Activated CD8-positive, alpha-beta memory T cell treated with anti-CD3 and anti-CD28 coated beads for 48 hours (primary cell): ENCODE results near the gene TRAF7.
"Not testable (repeated sequence)": the region's sequence is repeated elsewhere in the genome, so short reads cannot be mapped to it uniquely, and the experiment has no call there.

Experiments used
- DNase-seq, 3 experiments: peaks; one replicate each; pipeline ENCODE4 v3.0.0-alpha.2; 2020; ENCODE audit warnings: low read depth in 2 of 3, low spot score in 2 of 3

The TRAF7 gene

DNA sequence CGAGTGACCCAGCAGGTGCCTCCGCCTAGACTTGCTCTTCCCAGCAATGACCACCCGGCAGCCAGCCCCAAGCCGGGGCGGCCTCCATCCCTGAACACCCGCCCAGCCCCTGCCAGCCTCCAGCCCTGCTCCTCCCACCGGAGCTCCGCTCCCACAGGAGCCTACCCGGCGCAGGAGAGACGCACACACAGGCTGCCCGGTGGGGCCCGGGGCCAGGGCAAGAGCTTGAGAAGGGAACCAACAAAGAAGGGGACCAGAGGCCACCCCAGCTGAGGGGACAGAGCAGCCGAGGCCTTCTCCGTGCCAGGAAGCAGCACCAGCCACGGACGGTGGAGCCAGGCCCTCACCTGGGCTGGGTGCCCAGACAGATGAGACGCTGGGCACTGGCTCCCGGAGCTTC lies 33.7 kb upstream of the TRAF7 start:
- DNase-seq = no peak

- no peak for DNase-seq
Observed at GRCh38 chr16:2122429-2122828, 33.2 kb upstream of the TRAF7 start.

DNA sequence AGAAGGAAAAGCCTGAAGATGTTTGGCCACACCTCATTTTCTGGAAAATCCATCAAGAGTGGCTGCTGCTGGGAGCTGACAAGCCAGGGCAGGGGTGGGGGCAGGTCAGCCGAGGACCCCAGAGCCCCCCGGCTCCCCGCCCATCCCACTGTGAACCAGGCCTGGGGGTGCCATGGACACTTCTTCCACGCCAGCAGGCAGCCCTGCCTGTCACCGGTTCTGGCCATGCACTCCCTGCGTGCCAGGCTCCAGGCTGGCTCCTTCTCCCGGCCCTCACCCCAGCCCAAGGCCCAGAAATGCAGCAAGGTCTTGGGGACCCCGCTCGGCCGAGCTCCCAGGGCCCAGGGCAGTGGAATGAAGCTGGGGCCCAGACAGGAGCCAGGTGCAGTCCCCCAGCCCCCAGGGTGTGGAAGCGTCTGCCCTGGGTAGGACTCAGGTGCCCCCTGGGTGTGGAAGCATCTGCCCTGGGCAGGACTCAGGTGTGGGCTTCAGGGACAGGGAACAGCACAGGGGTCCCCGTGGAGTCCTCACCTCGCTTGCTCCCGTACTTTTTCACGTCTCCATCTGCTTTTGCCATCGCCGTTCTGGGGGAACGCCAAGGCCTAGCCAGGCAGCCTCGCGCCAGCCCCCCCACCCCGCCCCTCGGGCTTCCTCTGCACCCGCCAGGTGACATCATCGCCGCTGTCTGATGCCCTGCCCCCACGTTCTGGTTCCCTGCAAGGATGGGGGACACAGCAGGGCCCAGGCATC lies 32.5 kb upstream of the TRAF7 start:
- not testable (repeated sequence) for DNase-seq

DNA sequence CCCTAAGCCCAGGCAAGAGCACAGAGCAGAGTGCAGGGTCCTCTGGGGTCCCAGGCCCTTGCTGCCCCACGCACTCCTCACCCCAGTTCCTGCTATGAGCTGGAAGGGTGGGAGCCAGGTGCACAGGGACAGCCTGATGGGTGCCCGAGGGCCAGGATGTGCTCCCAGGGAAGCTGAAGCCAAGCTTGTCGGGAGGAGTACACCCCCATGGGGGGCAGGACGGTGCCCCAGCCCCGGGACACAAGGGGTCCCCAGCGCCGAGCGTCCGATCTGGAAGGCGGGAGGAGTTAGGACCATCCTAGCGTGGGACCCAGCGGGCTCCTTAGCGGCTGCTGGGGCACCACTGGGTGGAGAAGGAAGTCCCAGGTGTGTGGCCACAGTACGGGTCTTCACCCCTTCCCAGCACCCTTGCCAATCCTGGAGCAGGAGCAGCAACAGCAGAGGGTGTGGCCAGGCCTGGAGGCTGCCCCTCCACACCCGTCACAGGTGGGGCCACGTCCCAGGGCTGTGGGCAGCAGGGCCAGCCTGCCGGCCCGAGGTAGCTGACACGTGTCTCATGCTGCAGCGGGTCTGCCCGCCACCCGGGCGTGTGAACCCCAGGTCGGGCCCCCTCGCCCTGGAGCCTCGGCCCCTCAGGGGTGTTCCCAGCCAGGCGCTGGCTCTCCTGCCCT lies 31.7 kb upstream of the TRAF7 start:
- not testable (repeated sequence) for DNase-seq

GRCh38 chr16:2124377-2124693 lies 31.2 kb upstream of the TRAF7 start:
- not testable (repeated sequence) for DNase-seq

- not testable (repeated sequence) for DNase-seq
Observed at GRCh38 chr16:2124694-2125444, 30.7 kb upstream of the TRAF7 start.

DNA sequence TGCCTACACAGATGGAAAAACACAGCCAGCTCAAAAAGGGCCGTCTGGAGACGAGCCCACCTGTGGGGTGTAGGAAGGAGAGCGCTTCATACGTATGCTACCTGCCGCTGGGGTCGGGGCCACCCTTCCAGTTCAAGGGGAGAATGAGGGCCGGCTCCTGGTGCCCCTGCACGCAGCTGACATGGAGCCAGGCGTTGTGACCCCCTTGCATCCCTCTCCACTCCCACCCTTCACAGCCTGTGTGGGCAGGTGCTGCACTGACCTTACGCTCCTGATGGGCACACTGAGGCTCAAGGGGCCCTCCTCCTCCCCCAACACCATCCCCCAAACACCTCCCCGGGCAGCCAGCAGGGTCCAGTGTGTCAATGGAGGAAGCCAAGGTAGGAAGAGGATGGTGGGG lies 30.0 kb upstream of the TRAF7 start:
- DNase-seq = not testable (repeated sequence)

DNA sequence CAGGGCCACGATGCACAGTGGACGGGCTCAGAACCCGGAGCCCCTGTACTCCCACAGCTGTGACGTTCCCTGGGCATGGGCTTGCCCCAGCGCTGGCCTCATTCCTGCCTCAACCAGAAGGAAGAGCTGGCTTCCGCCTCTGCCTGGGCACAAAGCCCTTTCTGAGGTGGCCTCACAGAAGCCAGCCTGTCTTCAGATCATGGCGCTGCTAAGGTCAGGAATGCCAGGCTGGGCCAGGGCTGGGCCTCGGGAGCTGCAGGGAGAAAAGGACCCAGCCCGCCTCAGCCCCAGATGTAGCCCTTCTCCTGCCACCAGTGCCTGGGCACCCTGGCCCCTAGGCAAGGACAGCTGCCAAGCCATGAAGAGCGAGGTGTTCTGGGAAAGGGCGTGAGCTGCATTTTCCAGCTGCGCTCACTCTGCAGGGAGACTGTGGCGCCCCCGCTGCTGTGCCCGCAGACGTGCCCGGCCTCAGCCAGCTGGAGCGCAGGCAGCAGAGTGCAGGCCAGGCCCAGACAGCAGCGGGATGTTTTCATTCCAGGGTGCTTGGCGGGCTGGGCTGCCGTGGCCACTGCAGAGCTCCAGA lies 29.3 kb upstream of the TRAF7 start:
- DNase-seq = not testable (repeated sequence)

DNA sequence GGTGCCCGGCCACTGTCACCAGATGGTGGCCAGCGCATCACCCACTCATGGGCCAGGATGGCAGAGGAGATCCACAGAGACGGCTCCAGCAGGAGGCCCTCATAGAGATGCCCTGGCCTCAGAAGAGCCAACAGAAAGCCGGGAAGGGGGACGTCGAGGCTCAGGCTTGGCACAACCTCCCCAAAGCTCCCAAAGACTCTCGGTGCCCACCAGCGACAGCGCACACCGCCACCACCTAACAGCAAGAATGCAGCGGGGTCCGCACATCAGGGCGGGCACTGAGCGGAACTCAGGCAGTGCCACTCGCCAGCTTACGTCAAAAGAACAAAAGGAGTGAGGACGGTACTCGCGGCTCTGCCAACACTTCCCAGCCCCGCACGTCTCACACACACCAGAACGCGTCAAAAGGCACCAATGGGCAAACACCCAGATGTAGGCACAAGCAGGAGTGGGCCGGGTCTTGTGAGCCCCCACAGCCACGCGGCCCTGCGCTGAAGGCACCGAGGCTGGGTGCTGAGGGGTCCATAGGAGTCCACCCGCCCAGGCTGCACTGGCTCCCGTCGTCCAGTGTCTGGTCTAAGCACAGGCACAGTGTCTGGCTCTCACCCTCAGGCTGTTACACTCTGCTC lies 28.5 kb upstream of the TRAF7 start:
- DNase-seq = not testable (repeated sequence)

GRCh38 chr16:2127630-2128280 lies 27.8 kb upstream of the TRAF7 start:
- not testable (repeated sequence) for DNase-seq

DNA sequence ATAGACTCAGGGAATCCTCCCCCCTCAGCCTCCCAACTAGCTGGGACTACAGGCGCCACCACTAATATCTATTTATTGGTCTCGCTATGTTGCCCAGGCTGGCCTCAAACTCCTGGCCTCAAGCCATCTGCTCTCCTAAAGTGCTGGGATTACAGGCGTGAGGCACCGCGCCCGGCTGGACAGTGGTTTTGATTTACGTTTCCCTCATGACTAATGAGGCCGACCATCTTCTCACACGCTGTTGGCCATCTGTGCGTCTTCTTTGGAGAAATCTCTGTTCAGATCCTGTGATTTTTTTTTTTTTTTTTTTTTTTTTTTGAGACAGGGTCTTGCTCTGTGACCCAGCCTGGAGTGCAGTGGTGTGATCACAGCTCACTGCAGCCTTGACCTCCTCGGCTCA lies 26.3 kb upstream of the TRAF7 start:
- not testable (repeated sequence) for DNase-seq

DNA sequence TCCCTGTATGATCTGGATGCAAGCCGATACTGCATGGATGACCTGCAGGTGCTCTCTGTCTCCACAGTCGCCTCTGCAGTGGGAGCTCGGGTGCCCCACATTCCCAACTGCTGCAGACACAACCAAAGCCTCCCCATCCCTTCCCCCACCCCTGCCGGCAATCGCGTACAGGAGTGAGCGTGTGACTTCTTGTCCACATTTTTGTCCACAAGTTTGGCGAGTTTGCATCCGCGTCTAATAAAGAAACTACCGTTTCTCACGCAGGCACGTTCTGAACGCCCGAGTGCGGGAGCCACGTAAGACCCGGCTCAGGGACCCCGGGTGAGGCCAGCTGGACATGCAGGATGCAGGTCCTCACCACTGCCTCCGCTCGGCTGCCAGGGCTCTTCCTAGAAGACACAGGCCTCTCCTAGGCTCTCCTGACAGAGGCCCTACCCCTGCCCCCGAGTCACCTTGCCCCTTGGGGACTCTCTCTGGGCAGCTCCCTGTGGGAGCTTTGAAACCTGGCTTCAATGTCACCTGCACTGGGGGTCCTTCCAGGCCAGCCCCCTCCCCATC lies 25.6 kb upstream of the TRAF7 start:
- not testable (repeated sequence) for DNase-seq

DNA sequence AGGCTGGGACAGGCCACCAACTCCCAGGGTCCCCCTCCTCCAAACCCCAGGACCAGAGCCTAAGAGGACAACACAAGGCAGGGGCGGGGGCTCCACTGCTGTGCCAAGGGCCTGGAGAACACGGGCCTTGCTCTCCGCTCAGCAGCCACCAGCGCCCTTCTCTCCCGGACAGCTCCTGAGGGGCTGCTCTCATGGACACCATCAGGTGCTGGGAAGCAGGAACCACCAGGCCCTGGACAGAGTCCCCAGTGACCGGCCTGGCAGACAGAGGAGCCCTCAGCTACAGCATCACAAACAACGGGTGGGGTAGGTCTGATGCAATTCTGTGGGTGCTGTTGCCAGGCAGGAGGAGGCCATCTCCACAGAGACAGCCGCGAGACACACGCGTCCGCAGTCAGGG lies 21.8 kb upstream of the TRAF7 start:
- DNase-seq = not testable (repeated sequence)

DNA sequence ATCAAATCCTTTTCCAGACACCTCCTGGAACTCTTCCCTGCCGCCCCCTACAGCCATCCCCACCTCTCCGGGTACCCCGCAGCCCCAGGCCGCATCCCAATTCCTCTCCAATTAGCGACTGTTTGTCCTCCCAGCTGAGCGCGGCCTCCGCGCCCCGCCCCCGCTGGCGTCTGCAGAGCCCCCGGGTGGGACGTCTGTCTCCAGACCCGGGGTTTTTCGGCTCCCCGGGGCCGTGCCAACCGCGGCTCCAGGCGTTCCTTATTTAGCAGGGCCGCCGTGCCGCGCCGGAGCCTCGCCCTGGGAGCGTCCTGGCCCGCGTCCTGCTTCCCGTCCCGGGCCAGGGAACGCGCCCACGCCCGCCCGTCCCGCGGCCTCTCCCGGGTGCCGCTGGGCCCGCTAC lies 20.5 kb upstream of the TRAF7 start:
- DNase-seq = not testable (repeated sequence)

- DNase-seq = peak; percentile 95 to 98 (median 98)
Observed at GRCh38 chr16:2135770-2136490, 19.7 kb upstream of the TRAF7 start, which contains the start of gene PKD1. TSS of gene PKD1 (minus strand) at chr16:2135898. CDS start at chr16:2135689, 209 bp downstream.

- DNase-seq = no peak
Observed at GRCh38 chr16:2142942-2143877, 12.4 kb upstream of the TRAF7 start.

GRCh38 chr16:2143878-2144485 lies 11.6 kb upstream of the TRAF7 start:
- DNase-seq = no peak

GRCh38 chr16:2145843-2146242 lies 9.7 kb upstream of the TRAF7 start:
- DNase-seq = no peak
